HG02610 (cell line): ENCODE results near the gene SRCAP.

ENCODE experiments used
- ATAC-seq: cut with Tn5 transposase; IDR thresholded peaks from one replicate; pipeline ENCODE4 v1.9.1; 2021; ENCODE audit warnings: mild to moderate bottlenecking, moderate library complexity; ENCODE audit not compliant: unreplicated experiment

The SRCAP gene

DNA sequence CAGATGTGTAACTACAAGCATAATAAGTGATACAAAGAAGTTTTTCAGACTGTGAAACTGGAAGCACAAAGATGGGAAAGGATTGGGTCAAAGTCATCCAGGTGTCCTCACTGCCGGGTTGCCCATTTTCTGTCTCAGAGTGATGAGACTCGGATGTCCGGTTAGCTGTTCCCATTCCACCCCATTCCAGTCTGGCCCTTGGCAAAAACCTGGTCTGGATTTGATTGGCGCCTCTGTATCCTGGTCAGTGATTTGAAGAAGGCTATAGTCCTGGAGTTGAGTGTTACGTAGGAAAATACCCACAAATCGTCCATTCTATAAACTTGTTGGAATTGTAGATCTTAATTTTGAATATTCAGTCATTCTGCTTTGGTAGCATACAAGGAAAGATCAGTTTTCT, 29.4 kb downstream of the SRCAP start:
- ATAC-seq, result no peak

DNA sequence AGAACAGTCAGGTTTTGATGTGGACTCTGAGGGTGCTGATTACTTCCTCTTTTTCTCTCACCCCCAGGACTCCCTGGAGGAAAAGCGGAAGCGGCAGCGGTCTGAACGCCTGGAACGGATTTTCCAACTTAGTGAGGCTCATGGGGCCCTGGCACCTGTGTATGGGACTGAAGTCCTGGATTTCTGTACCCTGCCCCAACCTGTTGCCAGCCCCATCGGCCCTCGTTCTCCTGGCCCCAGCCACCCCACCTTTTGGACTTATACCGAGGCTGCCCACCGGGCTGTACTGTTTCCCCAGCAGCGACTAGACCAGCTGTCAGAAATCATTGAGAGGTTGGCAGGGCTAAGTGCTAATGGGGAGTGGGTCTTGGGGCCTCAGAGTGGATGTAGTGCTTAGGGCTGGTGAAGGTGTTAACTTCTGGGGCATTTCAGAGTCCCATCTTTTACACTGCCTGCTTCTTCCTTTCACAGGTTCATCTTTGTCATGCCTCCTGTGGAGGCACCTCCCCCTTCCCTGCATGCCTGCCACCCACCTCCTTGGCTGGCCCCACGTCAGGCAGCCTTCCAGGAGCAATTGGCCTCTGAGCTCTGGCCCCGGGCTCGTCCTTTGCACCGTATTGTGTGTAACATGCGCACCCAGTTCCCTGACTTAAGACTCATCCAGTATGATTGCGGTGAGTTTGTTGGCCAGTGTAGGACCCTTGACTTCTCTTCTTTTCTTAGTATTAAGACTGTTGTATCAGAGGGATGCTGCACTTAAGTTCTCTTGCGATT, 30.1 kb downstream of the SRCAP start:
- no peak for ATAC-seq

DNA sequence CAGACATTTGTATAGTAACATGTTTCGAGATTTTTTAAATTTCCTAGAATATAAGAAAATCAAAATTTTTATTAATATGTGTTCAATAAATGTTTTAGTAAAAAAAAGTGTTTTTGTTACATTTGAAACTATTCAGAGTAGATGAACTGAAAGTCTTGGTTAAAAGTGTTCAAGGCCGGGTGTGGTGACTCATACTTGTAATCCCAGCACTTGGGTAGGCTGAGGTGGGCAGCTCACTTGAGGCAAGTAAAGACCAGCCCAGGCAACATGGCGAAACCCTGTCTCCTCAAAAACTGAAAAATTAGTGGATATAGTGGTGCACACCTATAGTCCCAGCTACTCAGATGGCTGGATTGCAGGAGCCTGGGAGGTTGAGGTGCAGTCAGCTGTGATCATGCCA, 32.4 kb downstream of the SRCAP start:
- ATAC-seq, result no peak

DNA sequence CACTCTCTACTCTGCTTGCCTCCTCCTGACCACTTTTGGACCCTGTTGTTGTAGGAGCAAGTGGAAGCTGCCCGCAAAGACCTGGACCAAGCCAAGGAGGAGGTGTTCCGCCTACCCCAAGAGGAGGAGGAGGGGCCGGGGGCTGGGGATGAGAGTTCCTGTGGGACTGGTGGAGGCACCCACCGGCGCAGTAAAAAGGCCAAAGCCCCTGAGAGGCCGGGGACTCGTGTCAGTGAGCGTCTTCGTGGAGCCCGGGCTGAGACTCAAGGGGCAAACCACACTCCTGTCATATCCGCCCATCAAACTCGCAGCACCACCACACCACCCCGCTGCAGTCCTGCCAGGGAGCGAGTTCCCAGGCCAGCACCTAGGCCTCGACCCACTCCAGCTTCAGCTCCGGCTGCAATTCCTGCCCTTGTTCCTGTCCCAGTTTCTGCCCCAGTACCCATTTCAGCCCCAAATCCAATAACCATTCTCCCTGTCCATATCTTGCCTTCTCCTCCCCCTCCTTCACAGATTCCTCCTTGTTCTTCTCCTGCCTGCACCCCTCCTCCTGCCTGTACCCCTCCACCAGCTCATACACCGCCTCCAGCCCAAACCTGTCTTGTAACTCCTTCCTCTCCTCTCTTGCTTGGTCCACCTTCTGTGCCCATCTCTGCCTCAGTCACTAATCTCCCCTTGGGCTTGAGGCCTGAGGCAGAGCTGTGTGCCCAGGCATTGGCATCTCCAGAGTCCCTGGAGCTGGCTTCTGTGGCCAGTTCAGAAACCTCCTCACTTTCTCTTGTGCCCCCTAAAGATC, 38.2 kb downstream of the SRCAP start:
- ATAC-seq, result no peak

DNA sequence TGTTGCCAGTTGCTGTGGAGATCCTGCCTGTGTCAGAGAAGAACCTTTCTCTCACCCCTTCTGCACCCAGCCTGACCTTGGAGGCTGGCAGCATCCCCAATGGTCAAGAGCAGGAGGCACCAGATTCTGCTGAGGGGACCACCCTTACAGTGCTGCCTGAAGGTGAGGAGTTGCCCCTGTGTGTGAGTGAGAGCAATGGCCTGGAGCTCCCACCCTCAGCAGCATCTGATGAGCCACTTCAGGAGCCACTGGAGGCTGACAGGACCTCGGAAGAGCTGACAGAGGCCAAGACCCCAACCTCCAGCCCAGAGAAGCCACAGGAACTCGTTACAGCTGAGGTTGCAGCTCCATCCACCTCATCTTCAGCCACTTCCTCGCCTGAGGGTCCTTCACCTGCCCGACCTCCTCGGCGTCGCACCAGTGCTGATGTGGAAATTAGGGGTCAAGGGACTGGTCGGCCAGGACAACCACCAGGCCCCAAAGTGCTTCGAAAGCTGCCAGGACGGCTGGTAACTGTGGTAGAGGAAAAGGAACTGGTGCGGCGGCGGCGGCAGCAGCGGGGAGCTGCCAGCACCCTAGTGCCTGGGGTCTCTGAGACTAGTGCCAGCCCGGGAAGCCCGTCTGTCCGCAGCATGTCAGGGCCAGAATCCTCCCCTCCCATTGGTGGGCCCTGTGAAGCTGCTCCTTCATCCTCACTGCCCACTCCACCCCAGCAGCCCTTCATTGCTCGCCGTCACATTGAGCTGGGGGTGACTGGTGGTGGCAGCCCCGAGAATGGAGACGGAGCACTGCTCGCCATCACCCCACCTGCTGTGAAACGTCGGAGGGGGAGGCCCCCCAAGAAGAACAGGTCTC, 39.0 kb downstream of the SRCAP start:
- no peak for ATAC-seq

DNA sequence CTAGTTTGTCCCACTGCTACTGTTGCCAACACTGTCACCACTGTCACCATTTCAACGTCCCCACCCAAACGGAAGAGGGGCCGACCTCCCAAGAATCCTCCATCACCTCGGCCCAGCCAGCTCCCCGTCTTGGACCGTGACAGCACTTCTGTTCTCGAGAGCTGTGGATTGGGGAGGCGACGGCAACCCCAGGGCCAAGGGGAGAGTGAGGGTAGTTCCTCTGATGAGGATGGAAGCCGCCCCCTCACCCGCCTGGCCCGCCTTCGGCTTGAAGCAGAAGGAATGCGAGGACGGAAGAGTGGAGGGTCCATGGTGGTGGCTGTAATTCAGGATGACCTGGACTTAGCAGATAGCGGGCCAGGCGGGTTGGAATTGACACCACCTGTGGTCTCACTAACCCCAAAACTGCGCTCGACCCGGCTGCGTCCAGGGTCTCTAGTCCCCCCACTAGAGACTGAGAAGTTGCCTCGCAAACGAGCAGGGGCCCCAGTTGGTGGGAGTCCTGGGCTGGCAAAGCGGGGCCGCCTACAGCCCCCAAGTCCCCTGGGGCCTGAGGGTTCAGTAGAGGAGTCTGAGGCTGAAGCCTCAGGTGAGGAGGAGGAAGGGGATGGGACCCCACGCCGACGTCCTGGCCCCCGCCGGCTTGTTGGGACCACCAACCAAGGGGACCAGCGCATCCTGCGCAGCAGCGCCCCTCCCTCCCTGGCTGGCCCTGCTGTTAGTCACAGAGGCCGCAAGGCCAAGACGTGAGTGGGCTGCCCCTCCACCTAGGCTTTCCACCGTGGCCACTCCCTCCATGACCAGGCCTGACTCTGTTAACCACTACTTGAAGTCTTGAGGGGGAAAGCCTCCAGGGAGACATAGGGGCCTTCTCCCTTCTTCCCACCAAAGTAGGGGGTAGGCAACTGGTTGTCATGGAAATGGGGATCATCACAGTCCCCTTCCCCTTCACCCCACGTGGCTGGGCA, 40.3 kb downstream of the SRCAP start:
- no peak for ATAC-seq

DNA sequence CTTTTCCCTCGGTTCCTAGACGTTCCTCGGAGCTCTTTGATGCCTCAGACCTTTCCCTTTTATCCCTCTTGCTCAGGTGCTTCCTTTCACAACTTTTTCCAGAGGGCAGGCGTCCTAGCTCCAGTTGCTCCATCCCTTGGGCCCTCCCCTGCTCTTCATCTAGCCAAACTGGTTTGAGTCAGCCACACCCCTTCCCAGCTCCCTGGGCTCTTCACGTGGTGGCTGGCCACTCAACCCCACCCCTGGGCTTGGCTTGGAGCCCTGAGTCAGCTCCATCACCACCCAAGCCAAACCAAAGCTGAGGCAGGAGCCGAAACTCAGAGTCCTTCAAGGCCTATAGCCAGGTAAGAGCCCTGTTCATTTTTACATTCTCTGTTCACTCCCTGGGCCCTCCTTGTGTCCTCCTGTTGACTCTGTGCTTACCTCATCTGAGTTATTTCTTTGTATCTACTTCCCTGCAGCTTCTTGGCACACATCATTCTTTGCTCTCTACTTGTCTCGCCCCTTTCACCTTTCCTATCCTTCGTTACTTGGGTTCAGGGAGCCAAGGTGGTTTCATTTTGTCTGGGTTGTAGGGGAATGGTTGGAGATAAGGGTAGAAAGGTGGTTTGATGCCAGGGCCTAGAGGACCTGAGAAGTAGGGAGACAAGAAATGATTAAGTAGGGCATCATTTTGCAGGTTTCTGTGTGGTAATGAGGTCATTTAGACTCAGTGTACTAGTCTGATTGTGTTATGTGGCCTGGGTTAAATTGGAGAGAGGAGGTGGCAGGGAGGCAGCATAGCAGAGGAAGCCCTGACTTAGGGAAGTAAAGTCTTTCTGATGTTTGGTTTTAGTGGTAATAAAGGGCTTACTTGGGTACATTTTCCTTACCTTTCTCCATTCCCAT, 41.6 kb downstream of the SRCAP start:
- no peak for ATAC-seq

DNA sequence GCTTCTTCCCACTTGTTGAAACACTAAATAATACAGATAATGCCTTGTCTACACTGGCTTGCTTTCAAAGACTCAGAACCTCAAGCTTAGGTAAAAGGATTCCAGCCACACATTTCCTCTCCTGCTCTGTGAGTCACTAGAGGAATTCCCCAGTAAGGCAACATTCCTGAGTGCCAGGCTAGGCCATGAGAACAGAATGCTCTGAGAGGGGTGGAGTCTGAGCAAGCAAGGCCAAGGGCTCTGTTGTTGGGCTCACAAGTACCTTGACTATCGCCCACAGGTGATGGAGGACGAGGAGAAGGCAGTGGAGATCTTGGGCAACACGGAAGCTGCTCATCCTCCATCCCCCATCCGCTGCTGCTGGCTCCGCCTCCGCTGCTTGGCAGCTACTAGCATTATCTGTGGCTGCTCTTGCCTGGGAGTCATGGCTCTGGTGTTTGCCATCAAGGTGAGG, 42.5 kb downstream of the SRCAP start:
- no peak for ATAC-seq

DNA sequence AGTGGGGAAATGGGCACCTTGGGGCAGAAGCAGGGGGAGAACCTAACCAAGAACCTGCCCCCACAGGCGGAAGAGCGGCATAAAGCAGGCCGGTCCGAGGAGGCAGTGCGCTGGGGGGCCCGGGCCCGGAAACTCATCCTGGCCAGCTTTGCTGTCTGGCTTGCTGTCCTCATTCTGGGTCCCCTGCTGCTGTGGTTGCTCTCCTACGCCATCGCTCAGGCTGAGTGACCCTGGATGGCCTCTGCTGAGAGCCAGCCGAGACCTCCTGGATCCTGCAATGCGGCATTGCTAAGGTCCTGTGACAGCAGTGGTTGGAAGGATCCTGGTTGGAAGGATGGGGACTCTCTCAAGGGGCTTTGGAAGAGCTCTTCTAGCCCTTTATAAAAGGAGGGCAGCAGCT, 44.7 kb downstream of the SRCAP start:
- no peak for ATAC-seq

DNA sequence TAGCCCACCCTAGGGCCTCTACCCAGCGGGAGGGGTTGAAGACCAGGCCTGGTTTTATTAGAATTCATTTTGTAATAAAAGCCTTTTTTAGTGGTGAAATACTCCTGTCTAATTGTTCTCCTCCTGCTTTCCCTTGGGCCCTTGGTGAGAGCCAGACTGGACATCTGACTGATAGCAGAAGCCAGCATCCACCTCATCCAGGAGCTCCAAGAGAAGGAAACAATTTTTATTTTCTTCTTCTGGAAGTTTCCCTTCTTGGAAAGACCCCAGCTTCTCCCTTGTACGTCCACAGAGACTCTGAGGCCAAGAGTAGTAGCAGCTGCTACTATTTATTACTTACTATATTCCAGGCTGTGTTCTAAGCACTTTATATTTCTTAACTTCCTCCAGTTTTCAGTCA, 45.2 kb downstream of the SRCAP start:
- no peak for ATAC-seq

DNA sequence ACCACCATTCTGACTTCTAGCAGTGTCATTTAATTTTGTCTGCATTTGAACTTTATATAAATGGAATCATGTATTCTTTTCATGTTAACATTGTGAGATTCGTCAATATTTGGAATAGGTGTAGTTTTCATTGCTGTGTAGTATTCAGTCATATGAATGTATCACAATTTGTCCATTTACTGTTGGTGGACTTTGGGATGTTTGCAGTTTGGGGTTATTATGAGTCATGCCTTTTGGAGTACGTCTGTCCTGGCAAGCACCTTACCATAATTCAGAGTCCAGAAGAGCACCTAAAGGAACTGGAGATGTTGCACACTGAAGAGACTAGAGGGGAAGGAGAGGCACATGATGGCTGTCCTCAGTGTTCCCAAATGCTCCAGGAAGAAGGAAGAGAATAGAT, 46.1 kb downstream of the SRCAP start:
- ATAC-seq, result no peak

DNA sequence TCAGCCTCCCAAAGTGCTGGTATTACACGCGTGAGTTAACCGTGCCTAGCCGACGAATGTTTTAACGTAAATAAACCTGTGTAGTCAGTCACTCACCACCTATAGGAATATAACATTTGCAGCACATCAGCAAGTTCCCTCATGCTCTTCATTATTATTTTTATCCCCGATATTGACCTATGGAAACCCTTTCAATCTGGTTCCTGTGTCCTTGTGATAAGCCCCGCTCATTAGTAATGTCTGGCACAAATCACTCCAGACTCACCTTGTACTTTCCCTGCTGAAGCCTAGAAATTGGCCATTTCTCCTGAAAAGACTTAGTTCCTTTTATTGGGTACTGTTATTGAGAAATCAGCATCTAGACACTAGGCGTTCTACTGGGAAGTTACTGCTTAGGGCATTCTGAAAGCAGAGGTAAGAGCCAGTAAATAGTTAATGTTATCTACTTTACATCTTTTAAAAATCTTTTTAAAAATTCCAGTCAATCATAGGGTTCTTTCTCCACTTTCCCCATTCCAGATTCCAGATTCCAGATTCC, 47.7 kb downstream of the SRCAP start:
- no peak for ATAC-seq

DNA sequence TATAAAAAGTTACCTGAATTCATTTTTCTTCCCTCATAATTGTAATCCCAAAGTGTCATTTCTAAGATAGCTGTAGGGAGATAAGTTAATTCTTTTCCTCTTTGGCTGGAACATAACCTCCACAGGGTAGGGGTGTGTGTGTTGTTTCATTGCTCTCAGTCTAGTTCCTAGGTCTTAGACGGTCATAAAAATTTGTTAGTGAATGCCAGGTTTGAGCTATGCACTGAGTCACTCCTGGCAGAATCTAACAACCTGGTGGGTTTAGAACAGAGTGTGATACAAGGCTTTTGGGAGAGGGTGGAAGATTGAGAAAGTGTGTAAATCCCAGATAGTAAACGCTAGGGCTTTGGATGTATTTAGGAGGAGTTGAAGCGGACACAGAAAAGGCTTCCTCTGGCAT, 48.4 kb downstream of the SRCAP start:
- no peak for ATAC-seq

DNA sequence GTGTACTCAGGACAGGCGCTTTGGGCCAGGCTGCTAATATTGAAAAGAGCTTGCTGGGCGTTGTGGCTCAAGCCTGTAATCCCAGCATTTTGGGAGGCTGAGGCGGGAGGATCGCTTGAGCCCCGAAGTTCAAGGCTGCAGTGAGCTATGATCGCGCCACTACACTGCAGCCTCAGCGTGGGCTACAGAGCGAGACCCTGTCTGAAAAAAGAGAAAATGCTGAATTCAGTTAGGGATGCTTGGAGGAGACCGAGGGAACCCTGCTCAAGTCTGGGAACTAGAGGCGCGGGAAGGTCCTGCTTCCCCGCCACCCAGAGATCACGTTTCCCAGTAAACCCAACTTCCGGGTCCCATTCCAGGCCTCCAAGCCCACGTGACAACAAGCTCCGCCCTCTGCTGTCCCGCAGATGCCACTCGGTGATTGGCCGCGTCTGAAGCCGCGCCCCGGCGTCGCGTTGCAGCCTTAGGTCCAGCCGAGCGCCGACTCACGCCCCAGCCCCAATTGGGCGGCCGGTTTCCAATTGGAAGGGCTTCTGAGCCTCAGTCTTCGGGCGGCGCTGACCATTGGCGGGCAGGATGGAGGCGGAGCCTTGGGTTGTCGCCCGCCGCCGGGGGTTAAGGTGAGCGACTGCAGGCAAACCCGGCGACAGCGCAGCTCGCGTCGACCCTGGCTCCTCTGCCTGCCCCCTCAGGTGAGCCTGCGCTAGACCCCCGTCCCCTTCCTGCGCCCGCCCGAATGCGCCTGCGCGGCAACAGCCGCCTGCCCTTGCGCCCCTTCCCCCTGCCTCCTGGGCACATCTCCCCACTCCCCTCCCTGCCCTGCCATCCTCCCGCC, 49.0 kb downstream of the SRCAP start, which contains the start of gene PHKG2:
Gene PHKG2, plus strand, starts transcription at position 627 of the 835 bp plus-strand sequence. CDS start 396 bp downstream, outside the sequence.
- ATAC-seq, result peak; percentile 98

DNA sequence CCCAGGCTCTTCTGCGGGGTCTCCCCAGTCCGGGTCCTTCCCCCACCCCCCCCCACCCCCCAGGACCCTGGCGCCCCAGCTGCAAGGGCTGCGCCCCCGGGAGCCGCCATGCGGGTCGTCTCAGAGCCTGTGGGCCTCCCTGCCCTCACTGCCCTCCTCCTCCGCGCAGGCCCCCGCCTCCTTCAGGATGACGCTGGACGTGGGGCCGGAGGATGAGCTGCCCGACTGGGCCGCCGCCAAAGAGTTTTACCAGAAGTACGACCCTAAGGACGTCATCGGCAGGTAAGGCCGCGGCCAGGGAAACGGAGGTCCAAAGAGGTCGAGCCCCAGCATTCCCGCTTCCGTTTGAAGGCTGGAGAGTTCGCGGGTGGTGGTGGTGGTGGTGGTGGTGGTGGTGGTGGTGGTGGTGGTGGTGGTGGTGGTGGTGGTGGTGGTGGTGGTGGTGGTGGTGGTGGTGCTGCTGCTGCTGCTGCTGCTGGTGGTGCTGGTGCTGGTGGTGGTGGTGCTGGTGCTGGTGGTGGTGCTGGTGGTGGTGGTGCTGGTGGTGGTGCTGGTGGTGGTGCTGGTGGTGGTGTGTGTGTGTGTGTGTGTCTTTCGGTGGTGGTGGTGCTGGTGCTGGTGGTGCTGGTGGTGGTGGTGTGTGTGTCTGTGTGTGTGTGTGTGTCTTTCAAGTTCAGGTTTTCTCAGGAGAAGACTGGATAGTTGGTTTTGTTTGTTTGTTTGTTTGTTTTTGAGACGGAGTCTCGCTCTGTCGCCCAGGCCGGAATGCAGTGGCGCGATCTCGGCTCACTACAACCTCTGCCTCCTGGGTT, 49.9 kb downstream of the SRCAP start:
- peak; percentile 5 for ATAC-seq

DNA sequence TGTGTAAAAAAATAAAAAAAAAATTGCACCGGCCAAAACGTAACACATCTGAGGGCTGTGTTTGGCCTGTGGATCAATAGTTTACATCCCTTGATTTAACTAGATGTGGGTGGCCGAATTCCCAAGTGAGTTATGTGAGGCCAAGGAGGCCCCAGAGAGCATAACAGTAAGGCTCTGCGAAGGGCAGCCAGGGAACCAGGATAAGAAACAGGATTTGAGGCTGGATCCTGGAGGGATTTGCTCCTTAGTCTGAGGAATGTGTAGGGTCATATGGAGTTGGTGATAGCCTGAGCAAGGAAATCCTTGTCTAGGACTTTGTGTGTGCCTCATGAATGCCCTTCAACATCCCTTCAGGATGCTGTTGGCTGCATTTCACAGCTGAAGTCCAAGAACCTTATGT, 51.2 kb downstream of the SRCAP start:
- ATAC-seq, result no peak

DNA sequence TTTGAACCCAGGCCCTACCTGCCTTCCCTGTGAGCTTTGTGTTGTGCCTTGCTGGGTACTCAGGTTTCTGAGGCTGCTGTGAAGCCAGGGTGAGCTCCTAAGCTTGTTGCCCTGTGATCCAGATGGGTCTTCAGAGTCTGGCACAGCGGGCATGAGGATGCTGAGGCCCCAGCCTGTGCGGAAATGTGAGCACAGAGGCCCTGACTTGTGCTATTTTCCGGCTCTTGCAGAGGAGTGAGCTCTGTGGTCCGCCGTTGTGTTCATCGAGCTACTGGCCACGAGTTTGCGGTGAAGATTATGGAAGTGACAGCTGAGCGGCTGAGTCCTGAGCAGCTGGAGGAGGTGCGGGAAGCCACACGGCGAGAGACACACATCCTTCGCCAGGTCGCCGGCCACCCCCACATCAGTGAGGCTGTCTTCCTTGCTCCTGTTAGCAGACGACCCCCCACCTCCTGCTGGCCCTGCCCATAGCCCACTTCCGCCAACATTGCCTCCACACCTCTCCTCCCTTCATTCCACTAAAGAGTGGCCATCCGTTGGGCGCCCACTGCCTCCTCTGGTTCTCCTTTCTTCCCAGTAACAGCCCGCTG, 52.0 kb downstream of the SRCAP start:
- no peak for ATAC-seq
